Measurements from ENCODE around the gene ELF2.
"Not testable (repeated sequence)": the region's sequence is repeated elsewhere in the genome, so short reads cannot be mapped to it uniquely, and the experiment has no call there.

The ELF2 gene

DNA sequence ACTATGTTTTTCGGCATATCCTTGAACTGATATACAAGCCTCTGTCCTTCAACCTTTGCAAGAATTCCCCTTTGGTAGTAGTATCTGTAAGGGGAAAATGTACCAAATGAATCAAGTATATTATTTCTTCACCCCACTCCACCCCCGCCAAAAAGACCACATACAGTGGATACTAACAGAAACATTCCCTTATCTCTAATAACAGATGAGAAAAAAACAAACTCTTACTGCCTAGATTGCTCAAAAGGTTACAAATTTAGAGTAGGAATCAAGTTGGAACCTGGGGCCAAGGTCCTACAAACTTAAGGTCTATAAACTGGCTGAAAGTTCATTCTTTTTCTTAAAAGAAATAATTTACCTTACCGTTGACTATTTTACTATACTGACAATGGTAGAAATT lies 116.4 kb downstream of the ELF2 start:
- DNase-seq: no peak

- DNase-seq: not testable (repeated sequence)
Observed at GRCh38 chr4:139059026-139059425, 118.0 kb downstream of the ELF2 start.

GRCh38 chr4:139054791-139055505 lies 122.1 kb downstream of the ELF2 start:
- DNase-seq: no peak

- DNase-seq: no peak
Observed at GRCh38 chr4:139053909-139054308, 123.1 kb downstream of the ELF2 start.

GRCh38 chr4:139050446-139050845 lies 126.6 kb downstream of the ELF2 start:
- DNase-seq: no peak

DNA sequence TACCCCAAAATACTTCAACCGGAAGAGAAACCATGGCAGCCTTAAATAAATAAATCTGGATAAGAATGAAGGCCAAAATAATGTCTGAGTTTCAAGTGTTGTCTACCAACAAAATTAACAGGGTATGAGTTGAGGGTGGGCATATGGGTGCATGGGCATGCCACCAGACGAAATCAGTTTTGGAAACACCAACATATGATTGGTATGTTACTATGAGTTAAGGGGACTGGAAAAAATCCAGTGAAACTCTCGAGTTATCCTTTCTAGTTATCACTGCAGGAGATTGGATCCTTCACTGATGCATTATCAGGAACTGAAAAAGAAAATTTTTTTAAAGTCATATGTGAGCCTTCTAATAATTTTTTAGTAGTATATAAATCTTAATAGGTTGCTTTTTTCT lies 129.0 kb downstream of the ELF2 start:
- DNase-seq: no peak

DNA sequence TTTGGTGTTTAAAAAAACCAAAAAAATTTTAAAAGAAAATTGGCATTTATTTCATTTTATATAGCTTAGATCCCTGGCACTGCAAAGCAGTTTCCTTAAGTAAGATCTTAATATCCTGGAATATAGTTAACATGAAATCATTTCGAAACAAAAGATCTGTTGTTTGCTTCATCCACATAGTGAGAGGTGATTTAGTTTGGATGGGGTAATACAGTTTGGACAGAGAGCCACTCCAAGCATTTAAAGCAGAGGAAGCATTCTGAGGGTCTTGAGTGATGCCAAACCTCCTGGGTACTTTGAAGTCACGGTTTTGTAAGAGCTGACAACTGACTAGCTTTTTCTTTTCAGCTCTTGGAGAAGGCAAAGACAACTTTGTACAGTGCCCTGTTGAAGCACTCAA lies 132.7 kb downstream of the ELF2 start:
- no peak for DNase-seq

DNA sequence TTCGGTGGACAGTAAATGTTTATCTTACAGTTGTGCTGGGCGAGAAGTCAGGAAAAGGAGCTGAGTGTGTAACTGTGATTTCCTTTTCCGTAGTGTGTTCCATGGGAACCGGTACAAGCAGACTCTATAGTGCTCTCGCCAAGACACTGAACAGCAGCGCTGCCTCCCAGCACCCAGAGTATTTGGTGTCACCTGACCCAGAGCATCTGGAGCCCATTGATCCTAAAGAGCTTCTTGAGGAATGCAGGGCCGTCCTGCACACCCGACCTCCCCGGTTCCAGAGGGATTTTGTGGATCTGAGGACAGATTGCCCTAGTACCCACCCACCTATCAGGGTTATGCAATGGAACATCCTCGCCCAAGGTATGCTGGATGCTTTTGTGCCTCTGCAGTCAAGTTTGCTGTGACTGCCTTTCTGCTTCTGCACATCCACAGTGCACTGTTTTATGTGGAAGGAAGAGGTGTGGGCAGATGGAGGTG lies 134.0 kb downstream of the ELF2 start:
- no peak for DNase-seq

GRCh38 chr4:139038874-139039443 lies 138.1 kb downstream of the ELF2 start:
- no peak for DNase-seq

DNA sequence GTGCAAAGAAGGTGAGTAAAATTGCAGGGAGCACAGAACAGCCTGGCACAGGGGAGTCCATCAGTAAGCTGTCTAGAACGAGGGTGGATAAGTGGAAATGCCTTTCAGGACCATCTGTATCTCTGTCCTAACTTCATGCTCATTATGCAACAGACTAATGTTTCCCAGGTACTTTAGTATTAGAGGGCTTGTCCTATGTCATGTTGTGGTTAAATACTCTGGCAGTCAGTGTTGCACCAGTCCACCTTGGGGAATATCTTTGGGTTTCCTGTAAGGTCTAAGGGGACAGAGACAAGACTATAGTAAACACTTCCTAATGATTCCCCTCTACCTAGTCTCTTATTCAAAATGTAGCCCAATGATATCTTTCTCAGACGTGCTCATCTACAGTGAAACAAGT lies 140.1 kb downstream of the ELF2 start:
- DNase-seq: no peak

DNA sequence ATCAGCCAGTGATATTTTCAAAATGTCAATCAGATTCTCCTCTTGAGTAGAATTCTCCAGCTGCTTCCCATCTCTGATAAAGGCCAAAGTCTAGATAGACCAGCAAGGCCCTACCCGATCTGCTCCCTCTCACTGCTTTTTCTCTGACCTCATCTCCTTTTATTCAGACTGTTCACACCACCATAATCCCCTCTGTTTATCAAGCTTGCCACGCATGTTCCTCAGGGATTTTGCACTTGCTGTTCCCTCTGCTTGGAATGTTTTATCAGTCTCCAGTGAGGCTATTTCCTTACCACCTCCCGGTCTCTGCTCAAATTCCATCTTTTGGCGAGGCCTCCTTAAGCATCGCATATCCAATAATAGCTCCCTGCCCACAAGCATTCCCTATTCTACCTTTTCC lies 141.4 kb downstream of the ELF2 start:
- DNase-seq: no peak

DNA sequence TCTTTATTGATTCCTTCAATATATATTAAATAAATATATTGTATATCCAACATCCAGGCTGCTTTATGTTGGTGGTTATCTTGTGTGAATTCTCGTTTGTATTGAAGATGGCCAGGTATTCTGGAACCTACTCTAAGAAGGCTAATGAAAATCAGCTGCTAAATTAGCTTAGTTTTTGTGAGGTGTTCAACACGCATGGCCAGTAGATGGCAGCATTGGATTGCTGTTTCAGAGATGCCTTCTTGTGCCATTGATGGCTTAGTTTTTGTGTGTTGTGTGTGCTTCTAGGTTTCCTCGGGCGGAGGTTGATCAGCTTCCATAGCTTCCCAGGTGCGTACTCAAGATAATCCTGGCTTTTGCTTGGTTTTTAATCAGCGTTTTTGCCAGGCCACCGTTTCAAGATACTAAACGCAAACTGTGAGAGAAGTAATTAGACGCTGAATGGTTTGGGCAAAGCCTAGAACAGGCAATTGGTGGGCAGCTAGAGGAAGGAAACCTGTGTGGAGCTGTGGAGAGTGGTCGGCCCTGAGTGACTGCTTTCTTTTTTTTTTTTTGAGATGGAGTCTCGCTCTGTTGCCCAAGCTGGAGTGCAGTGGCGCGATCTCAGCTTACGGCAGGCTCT lies 146.3 kb downstream of the ELF2 start:
- DNase-seq: peak; percentile 79

DNA sequence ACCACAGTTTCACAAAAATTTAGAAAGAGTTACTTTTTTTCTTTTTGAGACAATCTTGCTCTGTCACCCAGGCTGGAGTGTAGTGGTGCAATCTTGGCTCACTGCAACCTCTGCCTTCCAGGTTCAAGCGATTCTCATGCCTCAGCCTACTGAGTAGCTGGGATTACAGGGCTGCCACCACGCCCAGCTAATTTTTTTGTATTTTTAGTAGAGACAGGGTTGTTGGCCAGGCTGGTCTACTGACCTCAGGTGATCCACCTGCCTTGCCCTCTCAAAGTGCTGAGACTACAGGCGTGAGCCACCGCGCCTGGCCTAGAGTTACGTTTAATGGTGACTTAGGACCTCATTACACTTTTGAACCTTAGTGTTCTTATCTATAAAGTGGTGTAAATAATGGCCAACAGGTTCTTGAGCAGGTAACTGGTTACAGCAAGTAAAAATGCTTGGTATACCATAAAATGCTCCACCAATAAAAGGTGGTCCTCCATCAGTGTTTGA lies 147.1 kb downstream of the ELF2 start:
- not testable (repeated sequence) for DNase-seq

DNA sequence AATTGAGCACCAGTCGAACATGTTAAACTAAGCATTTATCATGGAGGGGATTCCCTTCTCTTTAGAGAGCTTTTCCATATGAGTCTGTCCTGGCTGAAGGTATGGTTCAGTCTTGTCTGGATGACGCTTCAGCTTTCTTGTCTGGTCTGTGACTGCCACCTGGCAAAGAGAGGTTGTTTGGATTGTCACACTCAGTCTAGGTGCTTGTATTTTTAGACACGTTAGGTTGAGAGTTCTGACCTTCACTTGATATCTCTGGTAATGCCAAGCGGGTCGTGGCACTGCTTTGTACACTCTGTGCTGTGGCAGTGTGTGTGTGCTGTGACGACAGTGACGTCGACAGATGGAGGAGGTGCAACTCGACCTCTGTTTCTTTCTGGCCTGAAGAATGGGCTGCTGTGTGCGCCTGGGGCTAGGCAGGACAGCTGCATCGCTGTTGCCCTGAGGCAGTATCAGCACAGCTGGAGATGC lies 148.8 kb downstream of the ELF2 start:
- DNase-seq: peak; percentile 84

GRCh38 chr4:139027776-139028175 lies 149.2 kb downstream of the ELF2 start:
- DNase-seq: no peak

DNA sequence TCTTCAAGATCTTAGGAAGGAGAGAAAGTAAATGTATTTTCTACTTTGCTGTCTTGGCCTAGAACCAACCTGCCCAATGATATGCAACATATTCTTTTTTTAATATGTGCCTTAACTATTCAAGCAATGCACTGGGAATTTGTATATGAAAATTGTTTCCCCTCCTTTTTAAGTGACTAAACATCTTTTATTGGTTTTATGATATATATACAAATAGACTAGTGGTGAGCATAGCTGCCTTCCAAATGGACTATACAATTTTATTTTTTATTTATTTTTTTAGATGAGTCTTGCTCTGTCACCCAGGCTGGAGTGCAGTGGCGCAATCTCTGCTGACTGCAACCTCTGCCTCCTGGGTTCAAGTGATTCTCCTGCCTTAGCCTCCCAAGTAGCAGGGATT lies 151.2 kb downstream of the ELF2 start:
- DNase-seq: no peak

DNA sequence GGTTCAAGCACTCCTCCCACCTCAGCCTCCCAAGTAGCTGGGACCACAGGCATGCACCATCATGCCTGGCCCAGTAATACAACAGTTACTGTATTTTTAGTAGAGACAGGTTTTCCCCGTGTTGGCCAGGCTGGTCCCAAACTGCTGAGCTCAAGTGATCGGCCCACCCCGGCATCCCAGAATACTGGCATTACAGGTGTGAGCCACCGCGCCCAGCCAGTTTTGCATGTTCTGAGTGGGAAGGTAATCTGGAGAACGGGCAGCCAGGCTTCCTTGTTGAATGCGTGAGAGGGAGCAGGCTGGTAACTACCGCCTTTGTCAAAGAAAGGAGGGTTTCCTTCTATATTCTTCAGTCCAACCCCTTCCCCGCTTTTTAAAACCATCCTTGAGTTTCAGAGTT lies 152.3 kb downstream of the ELF2 start:
- DNase-seq: no peak

DNA sequence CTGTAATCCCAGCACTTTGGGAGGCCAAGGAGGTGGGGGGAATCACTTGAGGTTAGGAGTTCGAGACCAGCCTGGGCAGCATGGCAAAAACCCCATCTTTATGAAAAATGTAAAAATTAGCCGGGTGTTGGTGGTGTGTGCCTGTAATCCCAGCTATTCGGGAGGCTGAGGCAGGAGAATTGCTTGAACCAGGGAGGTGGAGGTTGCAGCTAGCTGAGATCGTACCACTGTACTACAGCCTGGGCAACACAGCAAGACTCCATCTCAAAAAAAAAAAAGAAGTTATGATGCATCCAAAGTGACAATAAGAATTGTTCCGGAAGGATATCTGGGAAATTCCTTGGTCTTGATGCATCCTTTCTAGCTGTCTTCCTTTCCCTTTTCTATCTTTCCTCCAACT lies 154.2 kb downstream of the ELF2 start:
- no peak for DNase-seq

DNA sequence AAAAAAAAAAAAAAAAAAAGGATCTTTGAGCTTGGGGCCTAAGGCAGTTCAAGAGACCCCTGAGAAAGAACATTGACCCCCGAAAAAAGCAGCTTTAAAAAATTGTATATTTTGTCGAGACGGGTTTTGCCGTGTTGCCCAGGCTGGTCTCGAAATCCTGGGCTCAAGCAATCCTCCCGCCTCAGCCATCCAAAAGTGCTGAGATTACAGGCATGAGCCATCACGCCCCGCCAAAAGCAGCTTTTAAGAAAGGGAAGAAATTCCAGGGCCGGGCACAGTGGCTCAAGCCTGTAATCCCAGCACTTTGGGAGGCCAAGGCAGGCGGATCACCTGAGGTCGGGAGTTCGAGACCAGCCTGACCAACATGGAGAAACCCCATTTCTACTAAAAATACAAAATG lies 155.9 kb downstream of the ELF2 start:
- DNase-seq: not testable (repeated sequence)

DNA sequence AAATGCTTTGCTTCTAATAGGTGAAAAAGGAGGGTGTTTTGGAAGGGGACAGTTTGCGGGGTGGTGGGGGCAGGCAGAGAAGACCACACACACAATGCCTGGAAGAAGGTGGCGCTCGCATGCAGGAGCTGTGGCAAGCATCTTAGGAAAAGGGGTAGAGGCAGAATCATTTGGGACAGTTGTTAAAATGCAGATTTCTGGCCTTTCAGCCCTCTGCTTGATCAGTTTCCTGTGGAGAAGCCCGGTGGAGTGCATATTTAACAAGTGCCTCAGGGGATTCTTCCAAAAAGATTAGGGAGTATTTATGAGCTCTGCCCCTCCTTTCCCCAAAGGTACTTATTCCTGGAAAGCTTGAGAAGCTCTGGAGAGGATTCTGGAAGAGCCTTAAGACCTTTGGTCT lies 156.6 kb downstream of the ELF2 start:
- no peak for DNase-seq

- no peak for DNase-seq
Observed at GRCh38 chr4:139018971-139019758, 157.9 kb downstream of the ELF2 start.

DNA sequence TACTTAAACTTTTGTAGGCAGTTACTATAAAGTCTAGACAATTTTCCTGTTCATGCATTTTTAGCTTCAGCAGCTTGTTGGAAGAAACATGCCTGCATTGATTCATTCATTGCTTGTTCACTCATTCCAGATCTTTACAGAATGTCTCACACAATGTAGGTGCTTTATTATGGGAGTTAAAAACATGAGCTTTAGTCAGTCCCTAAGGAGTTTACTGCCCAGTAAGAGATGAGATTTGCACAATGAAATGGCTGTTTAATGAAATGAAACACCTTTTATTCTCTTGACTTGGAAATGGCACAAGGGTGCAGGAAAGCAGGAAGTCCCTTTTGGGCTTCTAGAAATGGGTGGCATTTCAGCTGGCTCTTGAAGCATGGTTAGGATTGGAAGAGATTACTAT lies 158.5 kb downstream of the ELF2 start:
- no peak for DNase-seq

DNA sequence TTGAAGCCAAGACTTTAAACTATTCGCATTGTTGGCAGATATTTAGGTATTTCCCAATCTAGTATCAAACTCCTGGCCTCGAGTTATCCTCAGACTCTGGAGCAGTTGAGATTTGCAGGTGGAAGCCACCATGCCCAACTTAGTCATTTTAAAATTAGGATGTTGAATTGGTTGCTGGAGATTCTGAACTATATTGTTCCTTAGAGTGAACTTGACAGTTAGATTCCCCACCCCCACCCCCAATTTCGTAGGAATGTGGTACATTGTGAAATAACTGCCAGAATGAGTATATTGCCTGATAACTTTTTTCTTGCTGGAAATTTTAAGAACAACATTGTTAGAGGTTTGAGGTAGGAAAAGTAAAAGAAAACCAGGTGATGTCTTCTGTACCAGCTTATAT lies 159.2 kb downstream of the ELF2 start:
- DNase-seq: no peak

Data from NCI-H2029 treated with DMSO at 0.1 percent for 48 hours (cell line).